SKM-1 treated with dmso at 0.1 percent for 144 hours (cell line): Measurements from ENCODE around the gene CAMKK2.
"Not testable (repeated sequence)": the region's sequence is repeated elsewhere in the genome, so short reads cannot be mapped to it uniquely, and the experiment has no call there.

Experiments
- DNase-seq: peaks from one replicate; lab custom pipeline; 2025; ENCODE audit not compliant: unreplicated experiment; lab: John Stamatoyannopoulos, UW

CAMKK2 gene

GRCh38 chr12:121250359-121250758 is 46.1 kb downstream of the CAMKK2 start:
- DNase-seq = no peak

GRCh38 chr12:121248622-121249021 is 47.9 kb downstream of the CAMKK2 start:
- DNase-seq = no peak

GRCh38 chr12:121246893-121247557 is 49.5 kb downstream of the CAMKK2 start:
- DNase-seq = no peak

GRCh38 chr12:121245951-121246350 is 50.6 kb downstream of the CAMKK2 start:
- no peak for DNase-seq

GRCh38 chr12:121245031-121245430 is 51.5 kb downstream of the CAMKK2 start:
- no peak for DNase-seq

GRCh38 chr12:121241156-121241970 is 55.1 kb downstream of the CAMKK2 start:
- no peak for DNase-seq

- no peak for DNase-seq
Observed at GRCh38 chr12:121240484-121241101, 55.9 kb downstream of the CAMKK2 start.

- no peak for DNase-seq
Observed at GRCh38 chr12:121240062-121240420, 56.5 kb downstream of the CAMKK2 start.

- peak; percentile 71 for DNase-seq
Observed at GRCh38 chr12:121239351-121240061, 57.0 kb downstream of the CAMKK2 start.

- no peak for DNase-seq
Observed at GRCh38 chr12:121238604-121239350, 57.7 kb downstream of the CAMKK2 start.

- DNase-seq = no peak
Observed at GRCh38 chr12:121238086-121238485, 58.4 kb downstream of the CAMKK2 start.

GRCh38 chr12:121237415-121237814 is 59.1 kb downstream of the CAMKK2 start:
- no peak for DNase-seq

GRCh38 chr12:121236776-121237175 is 59.7 kb downstream of the CAMKK2 start:
- DNase-seq = no peak

- DNase-seq = no peak
Observed at GRCh38 chr12:121233628-121234020, 62.9 kb downstream of the CAMKK2 start.

- DNase-seq = no peak
Observed at GRCh38 chr12:121232977-121233627, 63.4 kb downstream of the CAMKK2 start.

GRCh38 chr12:121232163-121232562 is 64.3 kb downstream of the CAMKK2 start:
- no peak for DNase-seq

GRCh38 chr12:121230538-121230907 is 66.0 kb downstream of the CAMKK2 start:
- DNase-seq = no peak

GRCh38 chr12:121229826-121230537 is 66.5 kb downstream of the CAMKK2 start:
- DNase-seq = not testable (repeated sequence)

- DNase-seq = no peak
Observed at GRCh38 chr12:121228919-121229665, 67.4 kb downstream of the CAMKK2 start.
